HepG2 (cell line): ENCODE measurements around the gene PCDH17. TPM values are rescaled to one million over a fixed set of nuclear protein-coding genes. Genes with fewer than 3 reads are reported as not detected.

Source experiments
- ATAC-seq: fragments of 200-7000 bp; cut with Tn5 transposase; 3 replicates; pipeline ENCODE4 v1.9.1; 2020; ENCODE audit warnings: mild to moderate bottlenecking, moderate library complexity
- BruUV-seq: library from RNA; stranded (reverse); fragments of 400-500 nt; replicated peaks from 2 replicates; lab custom pipeline; 2021; lab: Mats Ljungman, UMichigan
- CTCF ChIA-PET: fragments of 300-600 bp; formaldehyde crosslinking; extraction: SDS; loops from one replicate; lab custom pipeline; 2021; ENCODE audit warnings: low total read pairs, inconsistent platforms, low intra/inter-chr PET ratio; lab: Yijun Ruan, JAX
- POLR2A ChIA-PET: fragments of 350-600 bp; sonication (Branson Sonifier 250); formaldehyde crosslinking; loops from one replicate; lab custom pipeline; 2020; ENCODE audit warnings: antibody characterized with exemption, inconsistent platforms; lab: Yijun Ruan, JAX
- DNase-seq: peaks from one replicate; pipeline ENCODE4 v3.0.0-alpha.2; 2015; ENCODE audit warnings: low spot score
- FAIRE-seq: peaks from 3 replicates; lab custom pipeline; 2011; peaks lifted over from hg19 to GRCh38; lab: Jason Lieb, UNC
- H2AFZ ChIP-seq: one replicate; pipeline ENCODE4 v1.6.1; 2011; ENCODE audit warnings: low read length, inconsistent platforms
- H3K27ac ChIP-seq: fragments of 300-600 bp; 3 replicates; pipeline ENCODE4 v1.8.0; 2011; ENCODE audit warnings: mixed run types, mild to moderate bottlenecking, mixed read lengths, low read length, inconsistent platforms; ENCODE audit not compliant: insufficient read depth; ENCODE audit errors: extremely low read length
- H3K27me3 ChIP-seq, 2 experiments: fragments of 200-600 bp in 1 of 2; 2 replicates in 1 of 2; 3 replicates in 1 of 2; pipeline versions ENCODE4 v1.6.0 to v1.8.0; 2011; ENCODE audit warnings: low read length in 2 of 2, mild to moderate bottlenecking in 2 of 2, moderate library complexity in 2 of 2, inconsistent platforms in 1 of 2; ENCODE audit not compliant: insufficient read depth in 2 of 2, control insufficient read depth in 1 of 2
- H3K36me3 ChIP-seq, 2 experiments: fragments of 200-600 bp in 1 of 2; replicated peaks in 1 of 2; 2 replicates in 1 of 2; 3 replicates in 1 of 2; pipeline versions ENCODE4 v1.5.1 to v1.8.0; 2011; ENCODE audit warnings: low read length in 2 of 2, inconsistent platforms in 1 of 2; ENCODE audit not compliant: insufficient read depth in 2 of 2, control insufficient read depth in 1 of 2
- H3K4me1 ChIP-seq: 2 replicates; pipeline ENCODE4 v1.5.1; 2012; ENCODE audit warnings: low read length, inconsistent platforms; ENCODE audit not compliant: insufficient read depth
- H3K4me2 ChIP-seq: 2 replicates; pipeline ENCODE4 v1.6.0; 2011; ENCODE audit warnings: low read depth, low read length, inconsistent platforms
- H3K4me3 ChIP-seq, 3 experiments: fragments of 200-600 bp in 1 of 3; sonication (generic), shearing (Covaris generic) in 1 of 3; replicated peaks in 1 of 3; 2 replicates each; pipeline ENCODE4 v1.5.1; 2011 to 2016; ENCODE audit warnings: low read length in 3 of 3, inconsistent platforms in 2 of 3, low read depth in 2 of 3, mild to moderate bottlenecking in 2 of 3, control low read depth in 1 of 3, mixed read lengths in 1 of 3; ENCODE audit not compliant: insufficient read depth in 1 of 3
- H3K79me2 ChIP-seq: one replicate; pipeline ENCODE4 v1.6.1; 2011; ENCODE audit warnings: low read length, inconsistent platforms; ENCODE audit not compliant: insufficient read depth
- H3K9ac ChIP-seq: 2 replicates; pipeline ENCODE4 v1.6.0; 2011; ENCODE audit warnings: mild to moderate bottlenecking, low read depth, low read length, inconsistent platforms; ENCODE audit not compliant: insufficient read depth
- H3K9me3 ChIP-seq: 2 replicates; pipeline ENCODE4 v1.5.1; 2012; ENCODE audit warnings: mild to moderate bottlenecking, low read length
- H4K20me1 ChIP-seq: 2 replicates; pipeline ENCODE4 v1.6.0; 2011; ENCODE audit warnings: inconsistent platforms, mild to moderate bottlenecking, low read length, moderate library complexity; ENCODE audit not compliant: insufficient read depth
- ATAD3A ChIP-seq: sonication (generic); formaldehyde crosslinking; IDR thresholded peaks from 2 replicates; pipeline ENCODE4 v1.4.0; 2020; ENCODE audit warnings: missing genetic modification reagents
- CCAR2 ChIP-seq: fragments of 200-400 bp; formaldehyde crosslinking; optimal IDR thresholded peaks from 2 replicates; pipeline ENCODE3; 2018; ENCODE audit warnings: low read depth, mild to moderate bottlenecking, low read length, moderate library complexity
- CEBPB ChIP-seq: IDR thresholded peaks from 2 replicates; pipeline ENCODE4 v1.6.1; 2011; ENCODE audit warnings: low read depth, low read length, improper control_type of control experiment, borderline replicate concordance
- ELF4 ChIP-seq: sonication (generic); formaldehyde crosslinking; IDR thresholded peaks from 2 replicates; pipeline ENCODE4 v1.5.0; 2020; ENCODE audit warnings: missing genetic modification reagents, mild to moderate bottlenecking, moderate library complexity, borderline replicate concordance
- GFI1 ChIP-seq: sonication (generic); formaldehyde crosslinking; IDR thresholded peaks from 2 replicates; pipeline ENCODE4 v1.5.0; 2020; ENCODE audit warnings: missing genetic modification reagents, mild to moderate bottlenecking, borderline replicate concordance
- IRF9 ChIP-seq: sonication (generic); formaldehyde crosslinking; IDR thresholded peaks from 2 replicates; pipeline ENCODE4 v1.8.0; 2022; ENCODE audit warnings: missing genetic modification reagents, mild to moderate bottlenecking, borderline replicate concordance
- JUND ChIP-seq: sonication (generic); formaldehyde crosslinking; IDR thresholded peaks from 2 replicates; pipeline ENCODE4 v1.8.0; 2022; ENCODE audit warnings: mild to moderate bottlenecking, missing genetic modification reagents
- MEF2D ChIP-seq: sonication (generic); formaldehyde crosslinking; IDR thresholded peaks from 2 replicates; pipeline ENCODE4 v1.5.1; 2020; ENCODE audit warnings: mild to moderate bottlenecking, missing genetic modification reagents
- NCOA1 ChIP-seq: sonication (generic); formaldehyde crosslinking; IDR thresholded peaks from 2 replicates; pipeline ENCODE4 v1.9.0; 2021; ENCODE audit warnings: missing genetic modification reagents
- RFXANK ChIP-seq: IDR thresholded peaks from 2 replicates; pipeline ENCODE4 v1.6.1; 2016
- TBP ChIP-seq: sonication (generic); formaldehyde crosslinking; IDR thresholded peaks from 2 replicates; pipeline ENCODE4 v1.5.0; 2020; ENCODE audit warnings: missing genetic modification reagents
- TCF7L2 ChIP-seq: IDR thresholded peaks from 2 replicates; pipeline ENCODE4 v1.6.1; 2011; ENCODE audit warnings: mild to moderate bottlenecking, low read depth, low read length, moderate library complexity
- ZFP82 ChIP-seq: sonication (generic); formaldehyde crosslinking; IDR thresholded peaks from 2 replicates; pipeline ENCODE4 v1.5.1; 2020; ENCODE audit warnings: mild to moderate bottlenecking, missing genetic modification reagents, borderline replicate concordance
- ZNF235 ChIP-seq: sonication (generic); formaldehyde crosslinking; IDR thresholded peaks from 2 replicates; pipeline ENCODE4 v1.8.1; 2023; ENCODE audit warnings: mild to moderate bottlenecking, missing genetic modification reagents, borderline replicate concordance
- ZNF552 ChIP-seq: sonication (generic); formaldehyde crosslinking; IDR thresholded peaks from 2 replicates; pipeline ENCODE4 v1.9.0; 2022; ENCODE audit warnings: missing genetic modification reagents, mild to moderate bottlenecking, borderline replicate concordance
- WGBS: methylation state at CpG from one replicate; pipeline ENCODE4 v1.1.6; 2017; ENCODE audit warnings: low lambda C conversion rate; 5-methylcytosine and 5-hydroxymethylcytosine counted together
- in situ Hi-C: cut with HindIII; loops from 2 replicates; pipeline ENCODE4 v1.10.0; 2017; ENCODE audit warnings: low pct_unique_long_range_greater_than_20kb; ENCODE audit not compliant: extremely low pct_ligation_motif_present
- intact Hi-C: fragments of 100-400 bp; cut with micrococcal nuclease; formaldehyde crosslinking; loops from one replicate; pipeline ENCODE4 v1.10.0; 2022; ENCODE audit not compliant: unreplicated experiment
- polyA plus RNA-seq, 8 experiments: library from polyadenylated mRNA; depleted of rRNA in 3 of 8; stranded (reverse) in 7 of 8; unstranded in 1 of 8; fragments of >200 nt; fragmentation: Illumina TruSeq in 4 of 8; extraction: Trizol in 4 of 8; gene quantifications; 2 replicates each; pipeline versions ENCODE4 v1.2.1 to v1.2.3, GENCODE V29; 2011 to 2016; ENCODE audit warnings: low read depth in 4 of 8, missing spikeins in 1 of 8, mixed read lengths in 1 of 8; ENCODE audit not compliant: insufficient read depth in 1 of 8
- total RNA-seq, 5 experiments: library from RNA; depleted of rRNA; stranded (reverse); fragments of >200 nt; fragmentation: Illumina TruSeq; extraction: Trizol; gene quantifications; 2 replicates each; pipeline ENCODE4 v1.2.3, GENCODE V29; 2016; ENCODE audit warnings: low read depth in 1 of 5
- TF ChIP-seq, protein P1 (sequence below): sonication (generic); formaldehyde crosslinking; IDR thresholded peaks from 2 replicates; pipeline ENCODE4 v1.8.1; 2023; ENCODE audit warnings: mild to moderate bottlenecking, missing genetic modification reagents
- TF ChIP-seq, protein P2 (sequence below): sonication (generic); formaldehyde crosslinking; IDR thresholded peaks from 2 replicates; pipeline ENCODE4 v1.4.0; 2020; ENCODE audit warnings: missing genetic modification reagents

Gene PCDH17
- total and polyA plus RNA-seq, 2 of the 13 experiments (the other 11 are each of a cell fraction or from before 2014, with no cell fraction given), result not detected

- no peak for TF ChIP-seq ZNF235 (CRISPR knock-in tag)
- TF ChIP-seq, protein P1, sequence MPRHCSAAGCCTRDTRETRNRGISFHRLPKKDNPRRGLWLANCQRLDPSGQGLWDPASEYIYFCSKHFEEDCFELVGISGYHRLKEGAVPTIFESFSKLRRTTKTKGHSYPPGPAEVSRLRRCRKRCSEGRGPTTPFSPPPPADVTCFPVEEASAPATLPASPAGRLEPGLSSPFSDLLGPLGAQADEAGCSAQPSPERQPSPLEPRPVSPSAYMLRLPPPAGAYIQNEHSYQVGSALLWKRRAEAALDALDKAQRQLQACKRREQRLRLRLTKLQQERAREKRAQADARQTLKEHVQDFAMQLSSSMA (CRISPR knock-in tag), result no peak
- TF ChIP-seq, protein P2, sequence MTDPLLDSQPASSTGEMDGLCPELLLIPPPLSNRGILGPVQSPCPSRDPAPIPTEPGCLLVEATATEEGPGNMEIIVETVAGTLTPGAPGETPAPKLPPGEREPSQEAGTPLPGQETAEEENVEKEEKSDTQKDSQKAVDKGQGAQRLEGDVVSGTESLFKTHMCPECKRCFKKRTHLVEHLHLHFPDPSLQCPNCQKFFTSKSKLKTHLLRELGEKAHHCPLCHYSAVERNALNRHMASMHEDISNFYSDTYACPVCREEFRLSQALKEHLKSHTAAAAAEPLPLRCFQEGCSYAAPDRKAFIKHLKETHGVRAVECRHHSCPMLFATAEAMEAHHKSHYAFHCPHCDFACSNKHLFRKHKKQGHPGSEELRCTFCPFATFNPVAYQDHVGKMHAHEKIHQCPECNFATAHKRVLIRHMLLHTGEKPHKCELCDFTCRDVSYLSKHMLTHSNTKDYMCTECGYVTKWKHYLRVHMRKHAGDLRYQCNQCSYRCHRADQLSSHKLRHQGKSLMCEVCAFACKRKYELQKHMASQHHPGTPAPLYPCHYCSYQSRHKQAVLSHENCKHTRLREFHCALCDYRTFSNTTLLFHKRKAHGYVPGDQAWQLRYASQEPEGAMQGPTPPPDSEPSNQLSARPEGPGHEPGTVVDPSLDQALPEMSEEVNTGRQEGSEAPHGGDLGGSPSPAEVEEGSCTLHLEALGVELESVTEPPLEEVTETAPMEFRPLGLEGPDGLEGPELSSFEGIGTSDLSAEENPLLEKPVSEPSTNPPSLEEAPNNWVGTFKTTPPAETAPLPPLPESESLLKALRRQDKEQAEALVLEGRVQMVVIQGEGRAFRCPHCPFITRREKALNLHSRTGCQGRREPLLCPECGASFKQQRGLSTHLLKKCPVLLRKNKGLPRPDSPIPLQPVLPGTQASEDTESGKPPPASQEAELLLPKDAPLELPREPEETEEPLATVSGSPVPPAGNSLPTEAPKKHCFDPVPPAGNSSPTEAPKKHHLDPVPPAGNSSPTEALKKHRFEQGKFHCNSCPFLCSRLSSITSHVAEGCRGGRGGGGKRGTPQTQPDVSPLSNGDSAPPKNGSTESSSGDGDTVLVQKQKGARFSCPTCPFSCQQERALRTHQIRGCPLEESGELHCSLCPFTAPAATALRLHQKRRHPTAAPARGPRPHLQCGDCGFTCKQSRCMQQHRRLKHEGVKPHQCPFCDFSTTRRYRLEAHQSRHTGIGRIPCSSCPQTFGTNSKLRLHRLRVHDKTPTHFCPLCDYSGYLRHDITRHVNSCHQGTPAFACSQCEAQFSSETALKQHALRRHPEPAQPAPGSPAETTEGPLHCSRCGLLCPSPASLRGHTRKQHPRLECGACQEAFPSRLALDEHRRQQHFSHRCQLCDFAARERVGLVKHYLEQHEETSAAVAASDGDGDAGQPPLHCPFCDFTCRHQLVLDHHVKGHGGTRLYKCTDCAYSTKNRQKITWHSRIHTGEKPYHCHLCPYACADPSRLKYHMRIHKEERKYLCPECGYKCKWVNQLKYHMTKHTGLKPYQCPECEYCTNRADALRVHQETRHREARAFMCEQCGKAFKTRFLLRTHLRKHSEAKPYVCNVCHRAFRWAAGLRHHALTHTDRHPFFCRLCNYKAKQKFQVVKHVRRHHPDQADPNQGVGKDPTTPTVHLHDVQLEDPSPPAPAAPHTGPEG (CRISPR knock-in tag), result no peak
- no peak for TF ChIP-seq JUND (CRISPR knock-in tag)
- TF ChIP-seq, all 625 proteins: peak for 0
Measured at GRCh38 chr13:57634839-57635165, 3.3 kb downstream of the PCDH17 start (continued).

GRCh38 chr13:57635541-57636085 lies 4.1 kb downstream of the PCDH17 start:
- no peak overlapping the region for H3K27ac ChIP-seq
- H2AFZ ChIP-seq, result no peak overlapping the region
- intact Hi-C loops (no loop called here), in situ Hi-C loops (loop anchor here (10.0 kb wide), 1 partner anchor 1319 kb away; no protein-coding TSS in a partner anchor)
- CTCF ChIA-PET, result no interaction called here
- no peak for ATAC-seq
- peaks cover 13% of the 10 kb centered on the region for H3K9me3 ChIP-seq
- no peak overlapping the region for H3K4me2 ChIP-seq
- POLR2A ChIA-PET, result no interaction called here
- no peaks in the 10 kb centered on the region for H3K4me1 ChIP-seq
- H3K79me2 ChIP-seq, result no peaks in the 10 kb centered on the region
- BruUV-seq, result no TSS peak
- no peak overlapping the region for H3K9ac ChIP-seq
- no peaks in the 10 kb centered on the region for H4K20me1 ChIP-seq
- no peaks in the 10 kb centered on the region for H3K36me3 ChIP-seq
- WGBS, result 0% methylated on average over 2 of the region's 2 CpGs
- no peak for FAIRE-seq
- no peak overlapping the region for H3K4me3 ChIP-seq
- no peak for DNase-seq
- peaks cover 0 to 4% of the 10 kb centered on the region in 2 experiments; a peak in 1 of 5 replicates for H3K27me3 ChIP-seq
- TF ChIP-seq ZNF552 (CRISPR knock-in tag) (no peak), NCOA1 (CRISPR knock-in tag) (no peak), ELF4 (CRISPR knock-in tag) (no peak), GFI1 (CRISPR knock-in tag) (no peak), ATAD3A (CRISPR knock-in tag) (no peak), MEF2D (CRISPR knock-in tag) (no peak), CCAR2 (no peak), TCF7L2 (no peak), RFXANK (CRISPR knock-in tag) (no peak), IRF9 (CRISPR knock-in tag) (no peak), CEBPB (no peak), TBP (CRISPR knock-in tag) (no peak), ZFP82 (no peak)
